Measurements from ENCODE around the gene TWSG1. TPM values are rescaled to one million over a fixed set of nuclear protein-coding genes. Genes with fewer than 3 reads are reported as not detected.

Gene TWSG1
- total RNA-seq, 1 experiment from 2014 or later: 29.1 TPM

GRCh38 chr18:9433671-9434121 is 99.1 kb downstream of the TWSG1 start:
- intact Hi-C loops (cut with micrococcal nuclease; ENCODE audit: unreplicated experiment): no loop called here
- Mint-ChIP-seq H3K4me1 (ENCODE audit: low read depth, unreplicated experiment) (peaks cover 2% of the 10 kb centered on the region), H3K4me3 (ENCODE audit: low read depth, unreplicated experiment) (no peak overlapping the region), H3K27ac (ENCODE audit: unreplicated experiment) (no peak overlapping the region), H3K27me3 (ENCODE audit: unreplicated experiment) (no peaks in the 10 kb centered on the region), H3K36me3 (ENCODE audit: insufficient read depth, unreplicated experiment) (no peaks in the 10 kb centered on the region), H3K9me3 (ENCODE audit: low read depth, unreplicated experiment) (no peaks in the 10 kb centered on the region)
- DNase-seq: no peak
- TF ChIP-seq, protein P1, sequence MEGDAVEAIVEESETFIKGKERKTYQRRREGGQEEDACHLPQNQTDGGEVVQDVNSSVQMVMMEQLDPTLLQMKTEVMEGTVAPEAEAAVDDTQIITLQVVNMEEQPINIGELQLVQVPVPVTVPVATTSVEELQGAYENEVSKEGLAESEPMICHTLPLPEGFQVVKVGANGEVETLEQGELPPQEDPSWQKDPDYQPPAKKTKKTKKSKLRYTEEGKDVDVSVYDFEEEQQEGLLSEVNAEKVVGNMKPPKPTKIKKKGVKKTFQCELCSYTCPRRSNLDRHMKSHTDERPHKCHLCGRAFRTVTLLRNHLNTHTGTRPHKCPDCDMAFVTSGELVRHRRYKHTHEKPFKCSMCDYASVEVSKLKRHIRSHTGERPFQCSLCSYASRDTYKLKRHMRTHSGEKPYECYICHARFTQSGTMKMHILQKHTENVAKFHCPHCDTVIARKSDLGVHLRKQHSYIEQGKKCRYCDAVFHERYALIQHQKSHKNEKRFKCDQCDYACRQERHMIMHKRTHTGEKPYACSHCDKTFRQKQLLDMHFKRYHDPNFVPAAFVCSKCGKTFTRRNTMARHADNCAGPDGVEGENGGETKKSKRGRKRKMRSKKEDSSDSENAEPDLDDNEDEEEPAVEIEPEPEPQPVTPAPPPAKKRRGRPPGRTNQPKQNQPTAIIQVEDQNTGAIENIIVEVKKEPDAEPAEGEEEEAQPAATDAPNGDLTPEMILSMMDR (IDR thresholded peaks at IDR 0.05; ENCODE audit: unreplicated experiment): no peak
- CTCF ChIA-PET: no interaction called here
- no TSS peak for BruUV-seq (replicated peaks)

GRCh38 chr18:9434122-9434701 is 99.6 kb downstream of the TWSG1 start:
- no peak overlapping the region for H3K4me3 Mint-ChIP-seq (ENCODE audit: low read depth, unreplicated experiment)
- TF ChIP-seq, protein P1 (IDR thresholded peaks at IDR 0.05; ENCODE audit: unreplicated experiment): no peak
- BruUV-seq (replicated peaks): no TSS peak
- DNase-seq: no peak
- intact Hi-C loops (cut with micrococcal nuclease; ENCODE audit: unreplicated experiment): no loop called here
- no peak overlapping the region for H3K27ac Mint-ChIP-seq (ENCODE audit: unreplicated experiment)
- H3K27me3 Mint-ChIP-seq (ENCODE audit: unreplicated experiment): no peaks in the 10 kb centered on the region
- no peaks in the 10 kb centered on the region for H3K36me3 Mint-ChIP-seq (ENCODE audit: insufficient read depth, unreplicated experiment)
- no peaks in the 10 kb centered on the region for H3K9me3 Mint-ChIP-seq (ENCODE audit: low read depth, unreplicated experiment)
- H3K4me1 Mint-ChIP-seq (ENCODE audit: low read depth, unreplicated experiment): no peaks in the 10 kb centered on the region
- CTCF ChIA-PET: no interaction called here

DNA sequence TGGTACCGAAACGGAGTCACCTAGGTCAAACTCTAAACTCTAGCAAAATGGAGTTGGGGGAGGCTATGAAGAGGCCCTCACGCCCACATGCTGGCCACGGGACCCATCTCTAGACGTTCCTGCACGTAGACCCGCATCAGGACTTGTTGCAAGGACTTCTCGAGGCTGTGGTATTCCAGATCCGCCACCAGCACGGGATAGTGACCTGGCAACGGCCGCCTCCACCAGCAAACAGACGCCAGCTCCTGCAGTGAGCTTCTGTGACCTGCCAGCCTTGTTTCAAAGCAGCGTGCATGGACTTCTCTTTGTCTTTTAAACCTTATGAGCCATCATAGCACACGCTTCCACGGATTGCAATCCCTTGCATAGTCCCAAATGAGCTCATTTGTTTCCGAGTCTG is 100.5 kb downstream of the TWSG1 start:
- no TSS peak for BruUV-seq (replicated peaks)

GRCh38 chr18:9436206-9436929 is 101.8 kb downstream of the TWSG1 start:
- no TSS peak for BruUV-seq (replicated peaks)
- no peak overlapping the region for H3K27ac Mint-ChIP-seq (ENCODE audit: unreplicated experiment)
- H3K36me3 Mint-ChIP-seq (ENCODE audit: insufficient read depth, unreplicated experiment): no peaks in the 10 kb centered on the region
- intact Hi-C loops (cut with micrococcal nuclease; ENCODE audit: unreplicated experiment): no loop called here
- H3K9me3 Mint-ChIP-seq (ENCODE audit: low read depth, unreplicated experiment): no peaks in the 10 kb centered on the region
- CTCF ChIA-PET: no interaction called here
- TF ChIP-seq, protein P1 (IDR thresholded peaks at IDR 0.05; ENCODE audit: unreplicated experiment): no peak
- H3K27me3 Mint-ChIP-seq (ENCODE audit: unreplicated experiment): no peaks in the 10 kb centered on the region
- no peak overlapping the region for H3K4me3 Mint-ChIP-seq (ENCODE audit: low read depth, unreplicated experiment)
- no peak for DNase-seq
- no peaks in the 10 kb centered on the region for H3K4me1 Mint-ChIP-seq (ENCODE audit: low read depth, unreplicated experiment)

More for the DNA sequence above, 100.5 kb downstream of the TWSG1 start:
- Mint-ChIP-seq H3K9me3 (ENCODE audit: low read depth, unreplicated experiment) (no peaks in the 10 kb centered on the region), H3K36me3 (ENCODE audit: insufficient read depth, unreplicated experiment) (no peaks in the 10 kb centered on the region), H3K27ac (ENCODE audit: unreplicated experiment) (no peak overlapping the region), H3K27me3 (ENCODE audit: unreplicated experiment) (no peaks in the 10 kb centered on the region), H3K4me1 (ENCODE audit: low read depth, unreplicated experiment) (no peaks in the 10 kb centered on the region), H3K4me3 (ENCODE audit: low read depth, unreplicated experiment) (no peak overlapping the region)
- CTCF ChIA-PET: no interaction called here
- intact Hi-C loops (cut with micrococcal nuclease; ENCODE audit: unreplicated experiment): no loop called here
- TF ChIP-seq, protein P1 (IDR thresholded peaks at IDR 0.05; ENCODE audit: unreplicated experiment): no peak
- no peak for DNase-seq

All from Calu3 (cell line).